HL-60 (cell line): ENCODE measurements around the gene GLIPR2.

Experiments used
- DNase-seq, 2 experiments: peaks; one replicate each; pipeline ENCODE4 v3.0.0-alpha.2; 2010 to 2020; ENCODE audit warnings: low read depth in 1 of 2, low spot score in 1 of 2
- H3K27ac ChIP-seq: fragments of 250-450 bp; sonication (Bioruptor Pico); replicated peaks from 2 replicates; pipeline ENCODE4 v1.5.1; 2020; ENCODE audit warnings: mild to moderate bottlenecking, moderate library complexity
- H3K27me3 ChIP-seq: fragments of 250-450 bp; sonication (Bioruptor Pico); 2 replicates; pipeline ENCODE4 v1.5.1; 2021; ENCODE audit warnings: mild to moderate bottlenecking, moderate library complexity; ENCODE audit not compliant: insufficient read depth, poor library complexity, severe bottlenecking
- H3K4me3 ChIP-seq: replicated peaks from 2 replicates; pipeline ENCODE4 v1.5.1; 2011; ENCODE audit warnings: mild to moderate bottlenecking, control low read depth, low read length; ENCODE audit not compliant: insufficient read depth
- CTCF ChIP-seq: IDR thresholded peaks from one replicate; pipeline ENCODE4 v1.5.1; 2011; ENCODE audit warnings: low read length, control low read depth, inconsistent platforms; ENCODE audit not compliant: insufficient read depth
- GABPA ChIP-seq: IDR thresholded peaks from 2 replicates; pipeline ENCODE4 v1.6.1; 2012; ENCODE audit warnings: low read depth
- POLR2AphosphoS5 ChIP-seq: IDR thresholded peaks from 2 replicates; pipeline ENCODE4 v1.6.1; 2012; ENCODE audit warnings: low read depth
- REST ChIP-seq: IDR thresholded peaks from 2 replicates; pipeline ENCODE4 v1.6.1; 2012; ENCODE audit warnings: low read depth; ENCODE audit not compliant: insufficient replicate concordance
- SPI1 ChIP-seq: IDR thresholded peaks from 2 replicates; pipeline ENCODE4 v1.6.1; 2012; ENCODE audit warnings: low read depth, mild to moderate bottlenecking, borderline replicate concordance

The GLIPR2 gene

GRCh38 chr9:36119476-36119875 lies 17.1 kb upstream of the GLIPR2 start:
- Histone ChIP-seq H3K27me3 (no peaks in the 10 kb centered on the region), H3K27ac (no peak overlapping the region), H3K4me3 (no peak overlapping the region)
- TF ChIP-seq REST = no peak
- DNase-seq = no peak

- H3K27me3 ChIP-seq = no peaks in the 10 kb centered on the region
- no peak overlapping the region for H3K27ac ChIP-seq
- no peak overlapping the region for H3K4me3 ChIP-seq
- DNase-seq = no peak
- TF ChIP-seq REST = no peak
- no peak for TF ChIP-seq CTCF
- TF ChIP-seq GABPA = no peak
- no peak for TF ChIP-seq SPI1
- TF ChIP-seq POLR2AphosphoS5 = no peak
Measured at GRCh38 chr9:36120705-36121104, 15.8 kb upstream of the GLIPR2 start.

DNA sequence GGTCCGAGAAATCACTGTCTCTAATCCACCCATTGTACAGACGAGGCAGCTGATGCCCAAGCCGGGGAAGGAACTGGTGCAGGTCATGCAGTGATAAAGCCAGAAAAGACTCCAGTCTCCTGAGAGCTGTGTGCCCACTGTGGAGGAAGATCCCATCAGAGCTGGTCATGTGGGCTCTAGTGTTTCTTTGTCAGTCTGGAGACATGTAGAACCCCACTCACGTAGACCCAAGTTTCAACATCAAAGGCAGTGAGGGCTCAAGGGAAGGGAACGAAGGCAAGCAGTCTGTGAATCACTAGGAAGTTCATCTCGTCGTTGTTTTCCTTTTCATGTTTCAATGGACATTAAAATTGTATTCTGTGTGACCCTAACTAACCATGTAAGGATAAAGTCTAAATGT lies 14.6 kb upstream of the GLIPR2 start:
- TF ChIP-seq CTCF = no peak
- no peak for TF ChIP-seq SPI1
- no peak for DNase-seq
- no peak overlapping the region for H3K27ac ChIP-seq
- no peaks in the 10 kb centered on the region for H3K27me3 ChIP-seq
- H3K4me3 ChIP-seq = no peak overlapping the region

DNA sequence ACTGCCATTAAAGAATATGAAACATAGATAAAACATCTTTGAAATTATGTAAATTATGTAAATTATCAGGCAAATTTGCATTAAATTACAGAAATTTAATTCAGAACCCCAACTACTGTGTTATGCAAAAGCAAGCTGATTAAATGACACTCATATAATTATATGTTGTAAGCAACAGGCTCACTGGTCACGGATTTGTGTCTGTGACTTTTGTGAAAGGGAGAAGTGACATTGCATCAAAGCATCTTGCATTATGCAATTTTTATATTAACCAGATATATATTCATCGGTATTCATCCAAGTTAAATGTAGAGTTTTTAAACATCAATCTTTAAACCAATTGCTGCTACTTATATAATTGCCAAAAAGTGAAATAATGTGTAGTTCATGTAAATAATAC lies 13.0 kb upstream of the GLIPR2 start:
- Histone ChIP-seq H3K27ac (peak overlapping the region; percentile 9), H3K4me3 (no peak overlapping the region), H3K27me3 (no peaks in the 10 kb centered on the region)
- TF ChIP-seq REST = no peak
- TF ChIP-seq GABPA = no peak
- peak; percentile 30; the same call in 1 of the 2 replicates for TF ChIP-seq SPI1
- DNase-seq = peak in 1 of 2 experiments; percentile 55
